Fibroblast of villous mesenchyme (primary cell): Measurements from ENCODE around the gene AXDND1. TPM values are rescaled to one million over a fixed set of nuclear protein-coding genes. Genes with fewer than 3 reads are reported as not detected.
"Not testable (repeated sequence)": the region's sequence is repeated elsewhere in the genome, so short reads cannot be mapped to it uniquely, and the experiment has no call there.

ENCODE experiments used
- DNase-seq: peaks from one replicate; pipeline ENCODE4 v3.0.0-alpha.2; 2010; ENCODE audit warnings: low read depth
- H3K4me3 ChIP-seq: 2 replicates; pipeline ENCODE4 v1.5.1; 2011; ENCODE audit warnings: low read depth, mild to moderate bottlenecking, low read length
- total RNA-seq: library from RNA; depleted of rRNA; stranded (reverse); fragments of >200 nt; gene quantifications from 2 replicates; pipeline ENCODE4 v1.2.3, GENCODE V29; 2012
- TF ChIP-seq, protein P1 (sequence below): IDR thresholded peaks from 2 replicates; pipeline ENCODE4 v1.5.1; 2012; ENCODE audit warnings: low read depth, mild to moderate bottlenecking, low read length; ENCODE audit not compliant: insufficient read depth

The AXDND1 gene
- total RNA-seq, 1 donor = not detected

DNA sequence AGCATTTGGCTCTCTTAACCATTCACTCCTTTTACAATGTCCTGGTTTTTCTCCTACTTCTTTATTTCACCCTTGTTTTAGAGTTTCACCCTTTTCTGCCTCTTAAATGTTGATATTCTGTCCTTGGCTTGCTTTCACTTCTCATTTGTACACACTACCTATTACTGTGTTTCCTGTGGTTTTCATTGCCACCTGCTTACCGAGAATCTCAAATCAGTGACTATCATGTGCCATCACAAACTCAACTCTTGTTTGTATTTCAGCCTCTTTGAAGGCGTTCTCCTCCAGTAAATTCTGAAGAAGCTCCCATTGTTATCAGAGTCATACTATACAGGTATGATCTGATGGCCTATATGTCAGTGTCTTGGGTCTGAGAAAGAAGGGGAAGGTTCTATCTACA, 144.3 kb downstream of the AXDND1 start:
- DNase-seq = no peak
- TF ChIP-seq, protein P1, sequence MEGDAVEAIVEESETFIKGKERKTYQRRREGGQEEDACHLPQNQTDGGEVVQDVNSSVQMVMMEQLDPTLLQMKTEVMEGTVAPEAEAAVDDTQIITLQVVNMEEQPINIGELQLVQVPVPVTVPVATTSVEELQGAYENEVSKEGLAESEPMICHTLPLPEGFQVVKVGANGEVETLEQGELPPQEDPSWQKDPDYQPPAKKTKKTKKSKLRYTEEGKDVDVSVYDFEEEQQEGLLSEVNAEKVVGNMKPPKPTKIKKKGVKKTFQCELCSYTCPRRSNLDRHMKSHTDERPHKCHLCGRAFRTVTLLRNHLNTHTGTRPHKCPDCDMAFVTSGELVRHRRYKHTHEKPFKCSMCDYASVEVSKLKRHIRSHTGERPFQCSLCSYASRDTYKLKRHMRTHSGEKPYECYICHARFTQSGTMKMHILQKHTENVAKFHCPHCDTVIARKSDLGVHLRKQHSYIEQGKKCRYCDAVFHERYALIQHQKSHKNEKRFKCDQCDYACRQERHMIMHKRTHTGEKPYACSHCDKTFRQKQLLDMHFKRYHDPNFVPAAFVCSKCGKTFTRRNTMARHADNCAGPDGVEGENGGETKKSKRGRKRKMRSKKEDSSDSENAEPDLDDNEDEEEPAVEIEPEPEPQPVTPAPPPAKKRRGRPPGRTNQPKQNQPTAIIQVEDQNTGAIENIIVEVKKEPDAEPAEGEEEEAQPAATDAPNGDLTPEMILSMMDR = no peak
- no peak overlapping the region for H3K4me3 ChIP-seq

- TF ChIP-seq, protein P1 = no peak
- DNase-seq = no peak
- H3K4me3 ChIP-seq = no peak overlapping the region
Observed at GRCh38 chr1:179516976-179517705, 151.4 kb downstream of the AXDND1 start.

GRCh38 chr1:179518544-179518943, 152.8 kb downstream of the AXDND1 start:
- not testable (repeated sequence) for DNase-seq, H3K4me3 ChIP-seq

- DNase-seq = no peak
- TF ChIP-seq, protein P1 = no peak
Observed at GRCh38 chr1:179529482-179530195, 163.9 kb downstream of the AXDND1 start.

GRCh38 chr1:179530352-179530751, 164.6 kb downstream of the AXDND1 start:
- TF ChIP-seq, protein P1 = no peak
- H3K4me3 ChIP-seq = no peak overlapping the region
- DNase-seq = no peak

More at GRCh38 chr1:179529482-179530195, 163.9 kb downstream of the AXDND1 start:
- no peak overlapping the region for H3K4me3 ChIP-seq

GRCh38 chr1:179541774-179542173, 176.0 kb downstream of the AXDND1 start:
- no peak for DNase-seq
- TF ChIP-seq, protein P1 = no peak
- no peak overlapping the region for H3K4me3 ChIP-seq

DNA sequence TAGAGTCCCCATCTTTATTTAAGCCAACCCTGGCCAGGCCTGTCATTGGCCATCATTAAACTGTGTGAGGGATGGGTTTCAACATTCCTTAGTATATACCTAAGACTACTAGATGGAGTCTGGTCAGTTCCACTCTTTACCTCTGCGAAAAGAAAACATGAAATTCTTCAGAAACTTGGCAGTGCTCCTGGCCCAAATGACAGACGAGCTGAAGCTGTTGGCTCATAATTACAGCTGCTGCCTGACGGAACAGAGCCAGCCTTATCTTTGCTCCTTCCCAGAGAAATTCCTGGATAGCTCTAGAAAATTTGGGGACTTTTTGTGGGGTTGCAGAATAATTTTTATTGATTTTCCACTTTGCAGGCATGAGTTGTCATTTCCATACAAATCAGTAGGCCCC, 179.6 kb downstream of the AXDND1 start:
- TF ChIP-seq, protein P1 = no peak
- no peak for DNase-seq
- H3K4me3 ChIP-seq = no peak overlapping the region
